ENCODE data around the gene PWWP2B.

The PWWP2B gene

DNA sequence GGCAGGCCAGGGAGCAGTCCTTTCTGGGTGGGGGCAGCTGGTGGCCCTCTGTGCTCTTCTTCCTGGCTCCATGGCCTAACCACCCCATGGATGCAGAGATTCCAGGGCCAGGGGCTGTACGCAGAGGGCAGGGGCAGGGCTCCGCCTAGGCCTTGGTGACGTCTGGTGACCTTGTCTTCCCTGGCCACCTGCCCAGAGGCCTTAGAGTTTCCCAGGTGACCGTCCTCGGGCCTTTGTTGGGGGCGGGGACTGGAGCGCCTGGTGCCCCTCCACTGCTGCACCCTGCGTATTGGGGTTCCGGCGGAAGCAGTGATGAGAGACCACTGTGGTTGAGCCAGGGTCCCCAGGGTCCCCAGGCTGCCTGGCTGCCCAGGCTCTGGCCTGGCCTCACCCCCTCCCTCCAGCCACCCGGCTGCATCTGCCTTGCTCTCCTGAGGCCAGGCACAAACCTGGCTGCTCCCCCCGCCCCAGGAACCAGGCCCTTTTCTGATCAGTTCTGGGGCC is 10.3 kb downstream of the PWWP2B start:
- no peak for DNase-seq (ENCODE audit: low read depth in 2 of 2)

- no peak for DNase-seq (ENCODE audit: low read depth in 2 of 2)
Observed at GRCh38 chr10:132407846-132408278, 10.9 kb downstream of the PWWP2B start.

GRCh38 chr10:132408367-132408781 is 11.4 kb downstream of the PWWP2B start:
- DNase-seq (ENCODE audit: low read depth in 2 of 2) = no peak

DNA sequence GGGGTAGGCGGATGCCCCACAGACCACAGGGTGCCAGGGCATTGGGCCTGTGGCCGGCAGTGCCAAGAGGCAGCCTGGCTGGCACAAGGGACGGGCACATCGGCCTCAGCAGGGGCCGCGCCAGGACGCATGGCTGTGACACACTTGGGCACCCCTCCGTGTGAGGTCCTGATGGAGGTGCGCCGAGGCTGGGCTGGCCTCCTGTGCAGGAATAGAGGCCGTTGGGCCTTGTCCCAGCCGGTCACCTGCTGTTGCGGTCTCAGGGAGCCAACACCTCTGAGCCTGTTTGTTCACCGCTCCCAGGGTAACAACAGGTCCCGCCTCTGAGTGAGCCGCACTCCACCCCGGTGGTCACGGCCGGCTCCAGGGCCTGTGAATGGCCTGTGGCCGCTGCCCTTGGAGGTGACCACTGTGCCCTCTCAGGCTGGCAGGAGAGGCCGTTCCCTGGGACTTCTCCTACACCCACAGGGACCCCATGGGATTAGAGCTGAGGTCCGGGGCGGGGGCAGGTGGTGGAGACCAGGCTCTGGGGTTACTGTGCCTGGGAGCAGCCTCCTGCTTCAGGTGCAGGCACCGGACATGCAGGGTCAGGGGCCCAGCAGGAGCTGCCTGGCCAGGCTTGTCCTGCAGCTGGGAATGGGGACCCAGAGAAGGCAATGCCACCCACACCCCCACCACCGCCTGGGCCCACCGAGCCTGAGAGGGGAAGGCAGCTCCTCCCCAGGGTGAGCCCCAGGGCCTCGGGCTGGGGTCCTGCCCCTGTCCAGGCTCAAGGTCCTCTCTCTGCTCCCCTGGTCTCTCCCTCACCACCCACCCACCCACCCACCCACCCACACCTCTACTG is 12.0 kb downstream of the PWWP2B start:
- DNase-seq (ENCODE audit: low read depth in 2 of 2) = no peak

GRCh38 chr10:132409667-132410028 is 12.6 kb downstream of the PWWP2B start:
- DNase-seq (ENCODE audit: low read depth in 2 of 2) = no peak

DNA sequence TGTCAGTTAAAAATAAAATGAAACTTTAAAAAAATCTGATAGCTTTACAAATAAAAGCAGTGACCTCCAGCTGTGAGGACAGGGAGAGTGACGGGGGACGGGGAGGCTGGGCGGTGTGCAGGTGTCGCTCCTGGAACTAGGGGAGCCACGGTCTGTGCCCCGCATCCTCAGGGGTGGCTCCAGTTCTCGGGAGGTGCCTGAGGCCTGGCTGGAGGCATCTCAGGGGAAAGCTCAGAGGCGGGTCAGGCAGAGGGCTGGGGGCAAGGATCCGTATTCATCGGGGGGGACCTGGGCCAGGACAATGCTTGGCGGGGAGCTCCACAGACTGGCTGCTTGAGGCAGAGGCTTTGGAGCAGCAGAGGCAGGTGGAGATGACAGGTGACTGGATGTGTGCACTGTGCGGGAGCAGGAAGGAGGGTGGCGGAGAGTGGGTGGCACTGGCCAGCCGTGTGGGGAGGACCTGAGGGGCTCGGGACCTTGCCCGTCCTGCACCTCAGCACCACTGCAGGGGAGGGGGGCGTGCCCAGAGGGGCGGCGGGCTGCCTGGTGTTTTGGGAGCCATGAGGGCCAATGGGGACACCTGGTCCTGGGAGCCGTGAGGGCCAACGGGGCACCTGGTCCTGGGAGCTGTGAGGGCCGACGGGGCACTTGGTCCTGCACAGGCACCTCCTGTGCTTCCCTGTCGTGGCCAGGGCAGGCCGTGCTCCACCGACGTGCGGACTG is 13.2 kb downstream of the PWWP2B start:
- DNase-seq (ENCODE audit: low read depth in 2 of 2) = no peak

DNA sequence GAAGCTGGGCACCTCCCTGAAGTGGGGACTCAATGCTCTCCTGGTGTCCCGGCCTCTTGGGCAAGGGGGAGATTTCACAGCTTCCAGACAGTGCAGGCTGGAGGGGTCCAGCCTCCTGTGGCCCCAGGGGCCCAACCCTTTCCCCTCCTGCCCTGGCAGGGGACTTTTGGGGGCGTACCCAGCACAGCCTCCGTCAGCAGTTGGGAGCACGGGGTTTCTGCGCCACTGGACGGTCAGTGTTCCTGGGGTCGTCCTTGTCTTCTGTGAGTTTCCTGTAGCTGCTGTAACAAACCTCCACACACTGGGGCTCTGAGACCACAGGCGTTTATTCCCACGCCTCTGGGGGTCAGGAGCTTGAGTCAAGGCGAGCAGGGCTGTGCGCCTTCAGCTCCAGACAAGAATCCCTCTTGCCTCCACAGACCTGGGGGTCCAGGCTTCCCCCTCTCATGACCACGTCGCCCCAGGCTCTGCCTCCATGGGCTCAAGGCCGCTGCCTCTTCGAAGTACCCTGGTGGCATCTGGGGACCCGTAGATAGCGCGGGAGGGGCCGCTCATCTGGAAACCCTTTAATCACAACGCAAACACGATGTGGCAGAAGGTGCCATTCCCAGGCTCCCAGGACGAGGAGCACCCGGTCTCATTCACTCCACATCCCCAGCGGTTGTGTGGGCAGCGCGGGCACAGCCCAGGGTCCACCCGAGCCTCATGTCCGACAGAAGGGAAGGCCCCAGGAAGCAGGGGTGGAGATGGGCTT is 14.0 kb downstream of the PWWP2B start:
- no peak for DNase-seq (ENCODE audit: low read depth in 2 of 2)

DNA sequence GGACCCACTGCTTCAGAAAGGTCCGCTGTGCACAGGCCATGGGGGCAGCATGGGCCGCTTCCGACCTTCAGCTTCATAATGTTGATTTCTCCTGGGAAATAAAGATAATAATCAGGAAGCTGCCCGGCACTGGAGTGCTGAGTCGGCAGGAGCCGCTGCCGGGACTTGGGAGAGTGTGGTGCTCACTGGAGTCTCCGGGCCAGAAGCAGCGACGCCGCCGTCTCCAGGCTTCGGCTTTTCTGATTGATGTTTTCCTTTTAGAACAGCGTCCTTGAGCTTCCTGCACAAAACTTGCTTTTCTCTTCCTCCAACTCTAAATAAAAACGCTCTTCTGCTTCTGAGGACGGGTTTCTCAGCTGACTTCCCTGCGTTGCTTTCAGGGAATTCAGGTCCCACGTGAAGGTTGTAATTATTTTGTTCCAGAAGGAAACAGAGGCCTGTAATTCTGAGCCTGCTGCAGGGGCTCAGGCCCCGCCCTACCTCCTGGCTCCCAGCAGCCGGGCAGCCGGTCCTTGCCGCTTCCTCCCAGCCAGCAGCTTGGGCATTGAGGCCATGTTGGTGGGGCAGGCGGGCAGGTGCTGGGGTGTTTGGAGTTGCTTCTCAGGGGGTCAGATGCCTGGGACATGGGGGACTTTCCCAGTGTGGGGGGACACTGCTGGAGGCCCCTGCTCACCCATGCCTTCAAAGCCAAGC is 14.7 kb downstream of the PWWP2B start:
- no peak for DNase-seq (ENCODE audit: low read depth in 2 of 2)

- no peak for DNase-seq (ENCODE audit: low read depth in 2 of 2)
Observed at GRCh38 chr10:132412316-132413192, 15.6 kb downstream of the PWWP2B start.

- no peak for DNase-seq (ENCODE audit: low read depth in 2 of 2)
Observed at GRCh38 chr10:132413226-132414205, 16.5 kb downstream of the PWWP2B start.

DNA sequence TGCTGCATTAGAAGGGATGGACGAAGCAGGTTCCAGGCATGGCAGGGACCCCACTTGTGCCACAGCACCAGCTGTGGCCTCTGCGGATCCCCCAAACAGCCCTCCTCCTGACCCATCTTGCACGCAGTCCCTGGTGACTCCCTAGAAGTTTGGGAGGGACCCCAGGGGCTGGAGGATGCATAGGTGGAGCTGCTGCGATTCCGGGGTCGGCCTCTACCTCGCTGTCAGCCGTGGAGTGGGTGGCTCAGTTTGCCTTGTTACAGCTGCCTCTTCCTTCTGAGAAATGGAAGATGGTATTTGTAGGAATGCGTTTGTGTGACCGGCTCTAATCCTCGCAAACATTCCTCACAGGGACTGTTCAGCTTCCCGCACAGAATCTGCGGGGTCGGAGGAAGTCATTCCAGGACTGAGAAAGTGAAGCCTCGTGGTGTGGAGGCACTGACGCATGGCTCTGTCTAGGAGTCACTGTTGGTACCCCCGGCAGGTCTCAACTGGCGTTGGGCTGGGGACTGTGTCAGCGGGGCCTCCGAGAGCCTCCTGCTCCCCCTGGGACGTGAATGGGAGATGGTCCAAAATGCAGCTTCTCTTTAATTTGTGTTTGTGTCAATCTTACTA is 17.5 kb downstream of the PWWP2B start:
- no peak for DNase-seq (ENCODE audit: low read depth in 2 of 2)

DNA sequence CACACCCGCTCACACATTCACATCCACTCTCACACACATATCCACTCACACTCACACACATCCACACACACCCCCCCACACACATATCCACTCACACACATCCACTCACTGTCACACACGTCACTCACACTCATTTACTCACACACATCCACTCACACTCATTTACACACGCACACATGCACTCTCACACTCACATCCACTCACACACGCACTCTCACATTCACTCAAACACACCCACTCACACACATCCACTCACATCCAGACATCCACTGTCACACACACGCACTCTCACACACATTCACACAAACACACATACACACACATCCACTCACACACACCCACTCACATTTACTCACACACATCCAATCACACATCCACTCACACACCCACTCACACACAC is 18.3 kb downstream of the PWWP2B start:
- DNase-seq (ENCODE audit: low read depth in 2 of 2) = no peak

DNA sequence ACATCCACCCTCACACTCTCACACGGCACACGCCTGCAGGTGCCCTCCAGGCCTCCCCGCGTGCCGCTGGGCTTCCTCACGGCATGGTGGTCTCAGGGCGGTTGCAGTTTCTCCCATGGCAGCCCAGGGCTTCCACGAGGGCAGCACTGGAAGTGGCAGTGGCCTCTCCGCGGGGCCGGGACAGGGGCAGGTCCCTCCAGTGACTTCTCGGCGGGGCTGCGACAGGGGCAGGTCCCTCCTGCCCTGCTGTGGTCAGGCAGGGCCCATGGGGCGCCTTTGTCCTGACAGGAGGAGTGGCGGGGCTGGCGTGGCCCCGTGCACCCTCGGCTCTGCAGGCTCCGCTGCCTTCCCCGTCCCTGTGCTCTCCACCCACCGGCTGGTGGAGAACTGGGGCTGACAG is 19.0 kb downstream of the PWWP2B start:
- no peak for DNase-seq (ENCODE audit: low read depth in 2 of 2)

- no peak for DNase-seq (ENCODE audit: low read depth in 2 of 2)
Observed at GRCh38 chr10:132416566-132417256, 19.7 kb downstream of the PWWP2B start.

GRCh38 chr10:132417257-132417910 is 20.4 kb downstream of the PWWP2B start:
- DNase-seq (ENCODE audit: low read depth in 2 of 2) = no peak

DNA sequence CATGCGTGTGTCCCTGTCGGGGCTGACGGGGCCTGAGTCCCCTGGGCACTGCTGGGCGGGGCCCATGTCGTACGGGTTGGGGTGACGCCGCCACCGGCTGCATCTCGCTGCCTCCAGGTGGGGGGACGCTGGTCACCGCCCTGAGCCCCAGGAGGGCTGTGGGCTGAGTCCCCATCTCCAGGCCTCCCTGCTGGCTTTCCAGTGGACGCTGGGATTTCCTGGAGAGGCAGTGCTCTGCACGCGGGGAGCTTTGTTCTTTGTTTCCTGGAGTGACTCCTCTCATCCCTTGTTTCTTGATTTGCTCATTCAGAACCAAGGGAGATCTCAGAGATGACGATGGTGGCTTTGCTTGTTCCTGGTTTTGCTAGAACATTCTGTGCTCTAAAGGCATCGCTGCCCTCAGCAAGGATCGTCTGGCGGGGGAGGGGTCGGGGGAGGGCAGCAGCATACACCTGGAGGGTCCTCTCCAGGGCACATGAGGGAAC is 21.0 kb downstream of the PWWP2B start:
- no peak for DNase-seq (ENCODE audit: low read depth in 2 of 2)

GRCh38 chr10:132418527-132419416 is 21.8 kb downstream of the PWWP2B start:
- no peak for DNase-seq (ENCODE audit: low read depth in 2 of 2)

Measured in activated CD8-positive, alpha-beta memory T cell treated with anti-CD3 and anti-CD28 coated beads for 4 hours (primary cell).